ENCODE results near the gene RBM5. TPM values are rescaled to one million over a fixed set of nuclear protein-coding genes. Genes with fewer than 3 reads are reported as not detected.

RBM5 gene
- polyA plus RNA-seq, 1 of the 3 experiments (the other 2 are of a cell fraction): 113 TPM

- Histone ChIP-seq H3K27me3 (ENCODE audit: insufficient read depth) (no peaks in the 10 kb centered on the region), H3K9me3 (no peaks in the 10 kb centered on the region), H3F3A (replicated peaks; ENCODE audit: insufficient read depth) (peaks cover 33% of the 10 kb centered on the region), H3K4me2 (no peak overlapping the region), H3K36me3 (replicated peaks in 1 of 2; ENCODE audit: control insufficient read depth in 1 of 2, insufficient read depth in 2 of 2, low read length in 1 of 2) (peaks cover 87 to 90% of the 10 kb centered on the region in 2 experiments), H3K9ac (no peak overlapping the region), H3K4me1 (ENCODE audit: control insufficient read depth in 1 of 2, insufficient read depth in 2 of 2, low read depth in 1 of 2, low read length in 1 of 2) (peaks cover 0 to 7% of the 10 kb centered on the region in 2 experiments; a peak in 1 of 4 replicates), H3K4me3 (ENCODE audit: low read depth in 2 of 2, low read length in 1 of 2) (no peak overlapping the region), H2AFZ (ENCODE audit: low read depth) (no peak overlapping the region), H3K79me2 (ENCODE audit: insufficient read depth) (peaks cover 27% of the 10 kb centered on the region), H3K27ac (ENCODE audit: low read depth in 2 of 2, low read length in 1 of 2) (no peak overlapping the region), H3K9me2 (no peaks in the 10 kb centered on the region), H4K20me1 (ENCODE audit: insufficient read depth) (peaks cover 32% of the 10 kb centered on the region)
- ChIA-PET POLR2A (no interaction called here), CTCF (no interaction called here)
- TF ChIP-seq YY1 (IDR thresholded peaks at IDR 0.05; ENCODE audit: low read depth): no peak
- TF ChIP-seq GATA2 (CRISPR knock-in tag; IDR thresholded peaks at IDR 0.05): no peak
- TF ChIP-seq FOSL2 (IDR thresholded peaks at IDR 0.05; ENCODE audit: borderline replicate concordance, low read depth): no peak
- no peak for TF ChIP-seq TEAD4 (IDR thresholded peaks at IDR 0.05; ENCODE audit: borderline replicate concordance, insufficient read depth)
- no peak for TF ChIP-seq IRF3 (IDR thresholded peaks at IDR 0.05; ENCODE audit: low read depth, low read length)
- TF ChIP-seq MXI1 (IDR thresholded peaks at IDR 0.05; ENCODE audit: low read depth, low read length): no peak
- TF ChIP-seq MEF2A (IDR thresholded peaks at IDR 0.05; ENCODE audit: borderline replicate concordance, low read depth): no peak
- no peak for TF ChIP-seq NFIC (IDR thresholded peaks at IDR 0.05; ENCODE audit: borderline replicate concordance)
- WGBS (ENCODE audit: low lambda C conversion rate): 97% methylated on average over 7 of the region's 7 CpGs
- DNase-seq: no peak
Observed at GRCh38 chr3:50102558-50102957, 13.8 kb downstream of the RBM5 start.

- no peak for TF ChIP-seq JUND (IDR thresholded peaks at IDR 0.05)
- no peak for TF ChIP-seq ZBTB33 (IDR thresholded peaks at IDR 0.05; ENCODE audit: borderline replicate concordance, low read depth)
- no peak for TF ChIP-seq POLR2AphosphoS5 (IDR thresholded peaks at IDR 0.05; ENCODE audit: low read depth, low read length)
- TF ChIP-seq EZH2phosphoT487 (IDR thresholded peaks at IDR 0.05; ENCODE audit: borderline replicate concordance, low read depth): no peak
- no peak for TF ChIP-seq NRF1 (IDR thresholded peaks at IDR 0.05; ENCODE audit: low read depth, low read length)
- no peak for TF ChIP-seq TEAD4 (IDR thresholded peaks at IDR 0.05; ENCODE audit: borderline replicate concordance, insufficient read depth)
- TF ChIP-seq ELF1 (IDR thresholded peaks at IDR 0.05): no peak
- TF ChIP-seq RXRA (IDR thresholded peaks at IDR 0.05; ENCODE audit: borderline replicate concordance, low read depth): no peak
- TF ChIP-seq NFIC (IDR thresholded peaks at IDR 0.05; ENCODE audit: borderline replicate concordance): no peak
- H3K36me3 ChIP-seq (replicated peaks in 1 of 2; ENCODE audit: control insufficient read depth in 1 of 2, insufficient read depth in 2 of 2, low read length in 1 of 2): peaks cover 79 to 92% of the 10 kb centered on the region in 2 experiments
- POLR2A ChIA-PET: no interaction called here
- H2AFZ ChIP-seq (ENCODE audit: low read depth): no peak overlapping the region
- no peak for DNase-seq
- H3K9me2 ChIP-seq: no peaks in the 10 kb centered on the region
- no peak overlapping the region for H3K9ac ChIP-seq
- CTCF ChIA-PET: interaction anchor here (28.1 kb wide), 1 partner anchor 74 kb away, joined by 684 read pairs; the partner anchor contains the start of gene GNAT1
- H3K4me1 ChIP-seq (ENCODE audit: control insufficient read depth in 1 of 2, insufficient read depth in 2 of 2, low read depth in 1 of 2, low read length in 1 of 2): no peaks in the 10 kb centered on the region
- no peaks in the 10 kb centered on the region for H3K27me3 ChIP-seq (ENCODE audit: insufficient read depth)
- no peak overlapping the region for H3K4me2 ChIP-seq
- H3K27ac ChIP-seq (ENCODE audit: low read depth in 2 of 2, low read length in 1 of 2): no peak overlapping the region
- peaks cover 12% of the 10 kb centered on the region for H4K20me1 ChIP-seq (ENCODE audit: insufficient read depth)
- no peak overlapping the region for H3K4me3 ChIP-seq (ENCODE audit: low read depth in 2 of 2, low read length in 1 of 2)
- 98% methylated on average over 5 of the region's 5 CpGs for WGBS (ENCODE audit: low lambda C conversion rate)
- peaks cover 38% of the 10 kb centered on the region for H3F3A ChIP-seq (replicated peaks; ENCODE audit: insufficient read depth)
- H3K9me3 ChIP-seq: no peaks in the 10 kb centered on the region
- 0 out of 2 replicates have a peak, but pooled peaks cover 3% of the 10 kb centered on the region for H3K79me2 ChIP-seq (ENCODE audit: insufficient read depth)
Observed at GRCh38 chr3:50111757-50112156, 23.0 kb downstream of the RBM5 start.
